K562 (cell line): Measurements from ENCODE around the gene UBR3. TPM values are rescaled to one million over a fixed set of nuclear protein-coding genes. Genes with fewer than 3 reads are reported as not detected.
A peak's percentile ranks its signal among the peaks of the same experiment; 100 is the strongest.

Experiments
- JUND ChIP-seq, 2 experiments: IDR thresholded peaks; 2 replicates in 1 of 2; 3 replicates in 1 of 2; pipeline ENCODE4 v1.6.1; 2011; ENCODE audit warnings: borderline replicate concordance in 2 of 2, low read depth in 2 of 2, low read length in 2 of 2, improper control_type of control experiment in 1 of 2, missing biosample characterization in 1 of 2, missing genetic modification characterization in 1 of 2, missing genetic modification reagents in 1 of 2
- NEUROD1 ChIP-seq: fragments of 150-350 bp; IDR thresholded peaks from 2 replicates; pipeline ENCODE4 v1.6.1; 2014; ENCODE audit warnings: borderline replicate concordance, low read length, low read depth; ENCODE audit not compliant: partially characterized antibody
- RBBP5 ChIP-seq: fragments of 200-600 bp; sonication (generic); IDR thresholded peaks from 2 replicates; pipeline ENCODE4 v1.6.1; 2012; ENCODE audit warnings: borderline replicate concordance, mild to moderate bottlenecking, low read length, control low read depth, inconsistent platforms; ENCODE audit not compliant: insufficient read depth, poor library complexity, severe bottlenecking
- ZBTB8A ChIP-seq: fragments of 450-650 bp; IDR thresholded peaks from 2 replicates; pipeline ENCODE4 v1.6.1; 2018; ENCODE audit warnings: mild to moderate bottlenecking, moderate library complexity; ENCODE audit not compliant: partially characterized antibody
- polyA plus RNA-seq, 8 experiments: library from polyadenylated mRNA; depleted of rRNA in 4 of 8; stranded (reverse) in 5 of 8; unstranded in 3 of 8; fragments of >200 nt; fragmentation: Nextera tagmentation in 2 of 8; fragmentation: Illumina TruSeq in 1 of 8; extraction: Ambion mirVana in 2 of 8; extraction: Trizol in 1 of 8; gene quantifications; 2 replicates each; pipeline versions ENCODE4 v1.2.1 to v1.2.3, GENCODE V29; 2011 to 2014; ENCODE audit warnings: inconsistent platforms in 1 of 8, missing spikeins in 1 of 8
- total RNA-seq, 7 experiments: library from RNA; depleted of rRNA in 6 of 7; stranded (reverse); fragments of >200 nt in 6 of 7; fragmentation: Illumina TruSeq in 2 of 7; extraction: Trizol in 2 of 7; gene quantifications; 2 replicates each; pipeline versions ENCODE4 v1.2.1 to v1.2.3, GENCODE V29; 2011 to 2021; ENCODE audit warnings: low replicate concordance in 1 of 7
- TF ChIP-seq, protein P1 (sequence below): fragments of 450-650 bp; formaldehyde crosslinking; IDR thresholded peaks from 2 replicates; pipeline ENCODE4 v1.4.0; 2022; ENCODE audit warnings: missing genetic modification characterization
- TF ChIP-seq, protein P2 (sequence below): sonication (generic); formaldehyde crosslinking; IDR thresholded peaks from 2 replicates; pipeline ENCODE4 v1.8.0; 2022; ENCODE audit warnings: mild to moderate bottlenecking, missing genetic modification reagents
- TF ChIP-seq, protein P3 (sequence below): fragments of 450-650 bp; IDR thresholded peaks from 2 replicates; pipeline ENCODE4 v1.6.1; 2017; ENCODE audit warnings: antibody characterized with exemption
- TF ChIP-seq, protein P4 (sequence below): IDR thresholded peaks from 2 replicates; pipeline ENCODE4 v1.6.1; 2011; ENCODE audit not compliant: insufficient read length; ENCODE audit errors: extremely low read depth

Gene UBR3
- total and polyA plus RNA-seq, 9 of the 15 experiments (the other 6 are each of a cell fraction or from before 2014, with no cell fraction given): 14.4 to 63.5 (median 40.4) TPM

DNA sequence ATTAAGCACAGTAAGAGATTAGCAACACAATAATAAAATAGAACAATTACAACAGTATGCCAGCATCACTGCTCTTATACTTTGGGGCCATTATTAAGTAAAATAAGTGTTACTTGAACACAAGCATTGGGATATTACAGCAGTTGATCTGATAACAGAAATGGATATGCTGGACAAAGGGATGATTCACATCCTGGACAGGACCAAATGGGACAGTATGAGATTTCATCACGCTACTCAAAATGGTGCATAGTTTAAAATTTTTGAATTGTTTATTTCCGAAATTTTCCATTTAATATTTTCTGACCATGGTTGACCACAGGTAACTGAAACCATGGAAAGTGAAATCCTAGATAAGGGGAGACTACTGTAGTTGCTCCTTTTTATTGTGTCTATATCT, 138.2 kb downstream of the UBR3 start (continued):
- TF ChIP-seq JUND (IDR thresholded peaks at IDR 0.05; ENCODE audit: borderline replicate concordance, low read depth, low read length) (peak; percentile 57; the same call in 1 of the 2 replicates), JUND (tag; IDR thresholded peaks at IDR 0.05; ENCODE audit: borderline replicate concordance, low read depth, low read length) (no peak), NEUROD1 (no peak), RBBP5 (no peak), ZBTB8A (no peak)
- TF ChIP-seq, protein P1, sequence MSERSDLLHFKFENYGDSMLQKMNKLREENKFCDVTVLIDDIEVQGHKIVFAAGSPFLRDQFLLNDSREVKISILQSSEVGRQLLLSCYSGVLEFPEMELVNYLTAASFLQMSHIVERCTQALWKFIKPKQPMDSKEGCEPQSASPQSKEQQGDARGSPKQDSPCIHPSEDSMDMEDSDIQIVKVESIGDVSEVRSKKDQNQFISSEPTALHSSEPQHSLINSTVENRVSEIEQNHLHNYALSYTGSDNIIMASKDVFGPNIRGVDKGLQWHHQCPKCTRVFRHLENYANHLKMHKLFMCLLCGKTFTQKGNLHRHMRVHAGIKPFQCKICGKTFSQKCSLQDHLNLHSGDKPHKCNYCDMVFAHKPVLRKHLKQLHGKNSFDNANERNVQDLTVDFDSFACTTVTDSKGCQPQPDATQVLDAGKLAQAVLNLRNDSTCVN (CRISPR knock-in tag): no peak
- TF ChIP-seq, protein P2, sequence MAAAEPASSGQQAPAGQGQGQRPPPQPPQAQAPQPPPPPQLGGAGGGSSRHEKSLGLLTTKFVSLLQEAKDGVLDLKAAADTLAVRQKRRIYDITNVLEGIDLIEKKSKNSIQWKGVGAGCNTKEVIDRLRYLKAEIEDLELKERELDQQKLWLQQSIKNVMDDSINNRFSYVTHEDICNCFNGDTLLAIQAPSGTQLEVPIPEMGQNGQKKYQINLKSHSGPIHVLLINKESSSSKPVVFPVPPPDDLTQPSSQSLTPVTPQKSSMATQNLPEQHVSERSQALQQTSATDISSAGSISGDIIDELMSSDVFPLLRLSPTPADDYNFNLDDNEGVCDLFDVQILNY (CRISPR knock-in tag): no peak
- TF ChIP-seq, protein P3, sequence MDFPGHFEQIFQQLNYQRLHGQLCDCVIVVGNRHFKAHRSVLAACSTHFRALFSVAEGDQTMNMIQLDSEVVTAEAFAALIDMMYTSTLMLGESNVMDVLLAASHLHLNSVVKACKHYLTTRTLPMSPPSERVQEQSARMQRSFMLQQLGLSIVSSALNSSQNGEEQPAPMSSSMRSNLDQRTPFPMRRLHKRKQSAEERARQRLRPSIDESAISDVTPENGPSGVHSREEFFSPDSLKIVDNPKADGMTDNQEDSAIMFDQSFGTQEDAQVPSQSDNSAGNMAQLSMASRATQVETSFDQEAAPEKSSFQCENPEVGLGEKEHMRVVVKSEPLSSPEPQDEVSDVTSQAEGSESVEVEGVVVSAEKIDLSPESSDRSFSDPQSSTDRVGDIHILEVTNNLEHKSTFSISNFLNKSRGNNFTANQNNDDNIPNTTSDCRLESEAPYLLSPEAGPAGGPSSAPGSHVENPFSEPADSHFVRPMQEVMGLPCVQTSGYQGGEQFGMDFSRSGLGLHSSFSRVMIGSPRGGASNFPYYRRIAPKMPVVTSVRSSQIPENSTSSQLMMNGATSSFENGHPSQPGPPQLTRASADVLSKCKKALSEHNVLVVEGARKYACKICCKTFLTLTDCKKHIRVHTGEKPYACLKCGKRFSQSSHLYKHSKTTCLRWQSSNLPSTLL: no peak
- TF ChIP-seq, protein P4, sequence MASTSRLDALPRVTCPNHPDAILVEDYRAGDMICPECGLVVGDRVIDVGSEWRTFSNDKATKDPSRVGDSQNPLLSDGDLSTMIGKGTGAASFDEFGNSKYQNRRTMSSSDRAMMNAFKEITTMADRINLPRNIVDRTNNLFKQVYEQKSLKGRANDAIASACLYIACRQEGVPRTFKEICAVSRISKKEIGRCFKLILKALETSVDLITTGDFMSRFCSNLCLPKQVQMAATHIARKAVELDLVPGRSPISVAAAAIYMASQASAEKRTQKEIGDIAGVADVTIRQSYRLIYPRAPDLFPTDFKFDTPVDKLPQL: no peak
- TF ChIP-seq, all 486 proteins: peak for 7
